Tibial nerve (tissue), 3 donors: ENCODE results near the gene COX6B1.

Experiments
- POLR2A ChIP-seq, 2 donors: fragments of 450-650 bp; IDR thresholded peaks; one replicate each; pipeline ENCODE4 v1.6.1; 2017; ENCODE audit warnings: antibody characterized with exemption in 2 of 2, mild to moderate bottlenecking in 2 of 2, moderate library complexity in 2 of 2
- TF ChIP-seq, protein P1 (sequence below), 5 experiments: fragments of 200-600 bp in 3 of 5; fragments of 450-650 bp in 2 of 5; sonication (generic) in 3 of 5; IDR thresholded peaks; one replicate each; pipeline ENCODE4 v1.5.1; 2016 to 2019; ENCODE audit warnings: antibody characterized with exemption in 5 of 5, mild to moderate bottlenecking in 3 of 5, moderate library complexity in 2 of 5

DNA sequence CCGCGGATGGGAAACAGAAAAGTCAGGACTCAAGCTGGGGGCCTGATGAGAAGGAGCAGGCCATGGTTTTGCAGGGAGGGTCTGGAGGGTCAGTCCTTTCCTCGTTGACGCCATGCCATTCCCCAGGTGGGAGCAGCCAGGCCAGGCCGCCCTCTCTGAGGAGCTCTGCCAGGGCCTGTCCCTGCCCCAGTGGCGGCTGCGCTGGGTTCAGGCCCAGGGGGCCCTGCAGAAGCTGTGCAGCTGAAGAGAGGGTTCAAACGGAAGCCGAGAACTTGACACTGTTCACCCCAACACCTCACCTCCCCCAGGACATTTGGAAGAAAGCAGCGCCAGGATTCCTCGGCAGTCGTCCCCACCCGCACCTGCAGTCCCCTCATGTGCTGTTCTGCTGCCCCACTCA lies 25.4 kb upstream of the COX6B1 start:
- TF ChIP-seq, protein P1, sequence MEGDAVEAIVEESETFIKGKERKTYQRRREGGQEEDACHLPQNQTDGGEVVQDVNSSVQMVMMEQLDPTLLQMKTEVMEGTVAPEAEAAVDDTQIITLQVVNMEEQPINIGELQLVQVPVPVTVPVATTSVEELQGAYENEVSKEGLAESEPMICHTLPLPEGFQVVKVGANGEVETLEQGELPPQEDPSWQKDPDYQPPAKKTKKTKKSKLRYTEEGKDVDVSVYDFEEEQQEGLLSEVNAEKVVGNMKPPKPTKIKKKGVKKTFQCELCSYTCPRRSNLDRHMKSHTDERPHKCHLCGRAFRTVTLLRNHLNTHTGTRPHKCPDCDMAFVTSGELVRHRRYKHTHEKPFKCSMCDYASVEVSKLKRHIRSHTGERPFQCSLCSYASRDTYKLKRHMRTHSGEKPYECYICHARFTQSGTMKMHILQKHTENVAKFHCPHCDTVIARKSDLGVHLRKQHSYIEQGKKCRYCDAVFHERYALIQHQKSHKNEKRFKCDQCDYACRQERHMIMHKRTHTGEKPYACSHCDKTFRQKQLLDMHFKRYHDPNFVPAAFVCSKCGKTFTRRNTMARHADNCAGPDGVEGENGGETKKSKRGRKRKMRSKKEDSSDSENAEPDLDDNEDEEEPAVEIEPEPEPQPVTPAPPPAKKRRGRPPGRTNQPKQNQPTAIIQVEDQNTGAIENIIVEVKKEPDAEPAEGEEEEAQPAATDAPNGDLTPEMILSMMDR (IDR thresholded peaks at IDR 0.05): no peak
- no peak for TF ChIP-seq POLR2A (IDR thresholded peaks at IDR 0.05)
